DOHH2 (cell line): ENCODE results near the gene KRT6B.

ENCODE experiments used
- H3F3A ChIP-seq: fragments of 200-600 bp; sonication (generic), shearing (Covaris generic); 2 replicates; pipeline ENCODE4 v1.6.0; 2016; ENCODE audit warnings: antibody characterized with exemption, mild to moderate bottlenecking; ENCODE audit not compliant: control insufficient read depth, insufficient read depth
- H3K27ac ChIP-seq: fragments of 200-600 bp; sonication (generic); 2 replicates; pipeline ENCODE4 v1.5.1; 2014; ENCODE audit warnings: low read depth, mild to moderate bottlenecking, low read length, moderate library complexity
- H3K27me3 ChIP-seq: fragments of 200-600 bp; sonication (generic); 2 replicates; pipeline ENCODE4 v1.6.1; 2014; ENCODE audit warnings: mild to moderate bottlenecking, low read length, mixed read lengths; ENCODE audit not compliant: control insufficient read depth
- H3K36me3 ChIP-seq: fragments of 200-600 bp; sonication (generic); 2 replicates; pipeline ENCODE4 v1.6.1; 2014; ENCODE audit warnings: mild to moderate bottlenecking, low read length, moderate library complexity, mixed read lengths; ENCODE audit not compliant: control insufficient read depth
- H3K4me1 ChIP-seq: fragments of 200-600 bp; sonication (generic); 2 replicates; pipeline ENCODE4 v1.6.1; 2014; ENCODE audit warnings: mild to moderate bottlenecking, low read length, mixed read lengths; ENCODE audit not compliant: control insufficient read depth
- H3K4me2 ChIP-seq: fragments of 200-600 bp; sonication (generic); 2 replicates; pipeline ENCODE4 v1.6.0; 2014; ENCODE audit warnings: mild to moderate bottlenecking, low read length, moderate library complexity
- H3K4me3 ChIP-seq: fragments of 200-600 bp; sonication (generic); 2 replicates; pipeline ENCODE4 v1.5.1; 2014; ENCODE audit warnings: mild to moderate bottlenecking, low read length, mixed read lengths
- H3K79me2 ChIP-seq: fragments of 200-600 bp; sonication (generic); 2 replicates; pipeline ENCODE4 v1.6.1; 2014; ENCODE audit warnings: mild to moderate bottlenecking, low read length, mixed read lengths; ENCODE audit not compliant: control insufficient read depth
- H3K9me2 ChIP-seq: fragments of 200-600 bp; sonication (generic); replicated peaks from 2 replicates; pipeline ENCODE4 v1.6.1; 2014; ENCODE audit warnings: mild to moderate bottlenecking, low read length, mixed read lengths; ENCODE audit not compliant: control insufficient read depth
- H3K9me3 ChIP-seq: fragments of 200-600 bp; sonication (generic); 2 replicates; pipeline ENCODE4 v1.6.1; 2014; ENCODE audit warnings: antibody characterized with exemption, low read length, mixed read lengths; ENCODE audit not compliant: control insufficient read depth, insufficient read depth
- H4K20me1 ChIP-seq: fragments of 200-600 bp; sonication (generic); 2 replicates; pipeline ENCODE4 v1.6.0; 2014; ENCODE audit warnings: low read depth, mild to moderate bottlenecking, antibody characterized with exemption, low read length, moderate library complexity; ENCODE audit not compliant: control insufficient read depth, insufficient read depth
- EZH2phosphoT487 ChIP-seq: fragments of 200-600 bp; sonication (generic); IDR thresholded peaks from 2 replicates; pipeline ENCODE4 v1.6.1; 2017; ENCODE audit warnings: borderline replicate concordance, mild to moderate bottlenecking, antibody characterized with exemption, low read length, moderate library complexity, mixed read lengths
- TF ChIP-seq, protein P1 (sequence below): fragments of 200-600 bp; sonication (generic); IDR thresholded peaks from one replicate; pipeline ENCODE4 v1.5.1; 2014; ENCODE audit warnings: antibody characterized with exemption, mild to moderate bottlenecking, low read depth, low read length; ENCODE audit not compliant: poor library complexity, severe bottlenecking

Gene KRT6B

GRCh38 chr12:52416795-52417194 is 35.2 kb downstream of the KRT6B start:
- Histone ChIP-seq H3K4me2 (no peak overlapping the region), H3K27ac (no peak overlapping the region), H4K20me1 (no peaks in the 10 kb centered on the region), H3K27me3 (0 out of 2 replicates have a peak, but pooled peaks cover 4% of the 10 kb centered on the region), H3F3A (no peaks in the 10 kb centered on the region), H3K36me3 (no peaks in the 10 kb centered on the region), H3K79me2 (no peaks in the 10 kb centered on the region), H3K9me2 (no peaks in the 10 kb centered on the region), H3K9me3 (no peaks in the 10 kb centered on the region), H3K4me1 (no peaks in the 10 kb centered on the region), H3K4me3 (no peak overlapping the region)
- TF ChIP-seq, protein P1, sequence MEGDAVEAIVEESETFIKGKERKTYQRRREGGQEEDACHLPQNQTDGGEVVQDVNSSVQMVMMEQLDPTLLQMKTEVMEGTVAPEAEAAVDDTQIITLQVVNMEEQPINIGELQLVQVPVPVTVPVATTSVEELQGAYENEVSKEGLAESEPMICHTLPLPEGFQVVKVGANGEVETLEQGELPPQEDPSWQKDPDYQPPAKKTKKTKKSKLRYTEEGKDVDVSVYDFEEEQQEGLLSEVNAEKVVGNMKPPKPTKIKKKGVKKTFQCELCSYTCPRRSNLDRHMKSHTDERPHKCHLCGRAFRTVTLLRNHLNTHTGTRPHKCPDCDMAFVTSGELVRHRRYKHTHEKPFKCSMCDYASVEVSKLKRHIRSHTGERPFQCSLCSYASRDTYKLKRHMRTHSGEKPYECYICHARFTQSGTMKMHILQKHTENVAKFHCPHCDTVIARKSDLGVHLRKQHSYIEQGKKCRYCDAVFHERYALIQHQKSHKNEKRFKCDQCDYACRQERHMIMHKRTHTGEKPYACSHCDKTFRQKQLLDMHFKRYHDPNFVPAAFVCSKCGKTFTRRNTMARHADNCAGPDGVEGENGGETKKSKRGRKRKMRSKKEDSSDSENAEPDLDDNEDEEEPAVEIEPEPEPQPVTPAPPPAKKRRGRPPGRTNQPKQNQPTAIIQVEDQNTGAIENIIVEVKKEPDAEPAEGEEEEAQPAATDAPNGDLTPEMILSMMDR = no peak
- no peak for TF ChIP-seq EZH2phosphoT487

GRCh38 chr12:52415870-52416750 is 35.8 kb downstream of the KRT6B start:
- Histone ChIP-seq H3K27ac (no peak overlapping the region), H3K27me3 (0 out of 2 replicates have a peak, but pooled peaks cover 4% of the 10 kb centered on the region), H3K9me2 (no peaks in the 10 kb centered on the region), H3K4me3 (no peak overlapping the region), H3K4me1 (no peaks in the 10 kb centered on the region), H3K79me2 (no peaks in the 10 kb centered on the region), H3K4me2 (no peak overlapping the region), H3F3A (no peaks in the 10 kb centered on the region), H4K20me1 (no peaks in the 10 kb centered on the region), H3K9me3 (no peaks in the 10 kb centered on the region), H3K36me3 (no peaks in the 10 kb centered on the region)
- TF ChIP-seq EZH2phosphoT487 = no peak
- TF ChIP-seq, protein P1 = no peak

GRCh38 chr12:52414936-52415335 is 37.0 kb downstream of the KRT6B start:
- TF ChIP-seq, protein P1 = no peak
- TF ChIP-seq EZH2phosphoT487 = no peak
- Histone ChIP-seq H3K4me2 (no peak overlapping the region), H3K36me3 (no peaks in the 10 kb centered on the region), H3K9me3 (no peaks in the 10 kb centered on the region), H3K9me2 (no peaks in the 10 kb centered on the region), H3F3A (no peaks in the 10 kb centered on the region), H3K27ac (no peak overlapping the region), H3K27me3 (no peaks in the 10 kb centered on the region), H3K4me1 (no peaks in the 10 kb centered on the region), H3K79me2 (no peaks in the 10 kb centered on the region), H4K20me1 (no peaks in the 10 kb centered on the region), H3K4me3 (no peak overlapping the region)
